GM18502 (cell line): ENCODE data around the gene LDLRAD3.

Experiments used
- ATAC-seq: cut with Tn5 transposase; IDR thresholded peaks from one replicate; pipeline ENCODE4 v1.9.1; 2021; ENCODE audit warnings: mild to moderate bottlenecking; ENCODE audit not compliant: unreplicated experiment, poor library complexity

LDLRAD3 gene

GRCh38 chr11:36092314-36093030 is 148.6 kb downstream of the LDLRAD3 start:
- no peak for ATAC-seq

- no peak for ATAC-seq
Measured at GRCh38 chr11:36093548-36093947, 149.7 kb downstream of the LDLRAD3 start.

- no peak for ATAC-seq
Measured at GRCh38 chr11:36094164-36094563, 150.3 kb downstream of the LDLRAD3 start.

- no peak for ATAC-seq
Measured at GRCh38 chr11:36095716-36096115, 151.9 kb downstream of the LDLRAD3 start.

GRCh38 chr11:36097219-36097650 is 153.4 kb downstream of the LDLRAD3 start:
- no peak for ATAC-seq

GRCh38 chr11:36098087-36098486 is 154.2 kb downstream of the LDLRAD3 start:
- ATAC-seq = no peak

- ATAC-seq = no peak
Measured at GRCh38 chr11:36098853-36099375, 155.1 kb downstream of the LDLRAD3 start.

GRCh38 chr11:36101466-36101865 is 157.6 kb downstream of the LDLRAD3 start:
- no peak for ATAC-seq

GRCh38 chr11:36102868-36103267 is 159.0 kb downstream of the LDLRAD3 start:
- no peak for ATAC-seq

GRCh38 chr11:36103933-36104530 is 160.2 kb downstream of the LDLRAD3 start:
- no peak for ATAC-seq

GRCh38 chr11:36104660-36104992 is 160.8 kb downstream of the LDLRAD3 start:
- no peak for ATAC-seq

GRCh38 chr11:36105743-36106581 is 162.1 kb downstream of the LDLRAD3 start:
- no peak for ATAC-seq

GRCh38 chr11:36107547-36107946 is 163.7 kb downstream of the LDLRAD3 start:
- no peak for ATAC-seq

GRCh38 chr11:36108881-36109589 is 165.2 kb downstream of the LDLRAD3 start:
- ATAC-seq = no peak

- ATAC-seq = no peak
Measured at GRCh38 chr11:36109590-36109849, 165.7 kb downstream of the LDLRAD3 start.

GRCh38 chr11:36109850-36110606 is 166.2 kb downstream of the LDLRAD3 start:
- no peak for ATAC-seq

- ATAC-seq = no peak
Measured at GRCh38 chr11:36110668-36111410, 167.0 kb downstream of the LDLRAD3 start.

- ATAC-seq = no peak
Measured at GRCh38 chr11:36114095-36114494, 170.2 kb downstream of the LDLRAD3 start.

GRCh38 chr11:36115378-36115801 is 171.5 kb downstream of the LDLRAD3 start:
- no peak for ATAC-seq
